Measurements from ENCODE around the gene NSRP1. TPM values are rescaled to one million over a fixed set of nuclear protein-coding genes. Genes with fewer than 3 reads are reported as not detected.

NSRP1 gene
- total and polyA plus RNA-seq, 2 of the 8 experiments (the other 6 are each of a cell fraction or from before 2014, with no cell fraction given): 6.1 to 22.4 TPM

- no peak overlapping the region for H2BK12ac ChIP-seq (ENCODE audit: low read depth, low read length)
- ChIA-PET POLR2A (ENCODE audit: partially characterized antibody) (interaction anchor here (1.0 to 1.1 kb wide), 2 partner anchors 17 to 44 kb away, joined by 3 read pairs; no protein-coding TSS in a partner anchor), CTCF (ENCODE audit: partially characterized antibody) (interaction anchor here (0.6 to 2.8 kb wide), 4 partner anchors 9 to 17 kb away, joined by 3 to 11 read pairs (median 4); partner anchors contain the start of gene SLC6A4)
- H3K4me3 ChIP-seq (ENCODE audit: extremely low read depth in 1 of 4, insufficient read depth in 2 of 4, low read depth in 3 of 4, low read length in 4 of 4): no peak overlapping the region
- no peak overlapping the region for H4K91ac ChIP-seq (replicated peaks; ENCODE audit: insufficient read length, low read length)
- H3K4me1 ChIP-seq (replicated peaks in 1 of 4; ENCODE audit: control insufficient read depth in 3 of 4, insufficient read depth in 4 of 4, low read length in 3 of 4): no peaks in the 10 kb centered on the region; a peak in 2 of 7 replicates
- H3K9me3 ChIP-seq (ENCODE audit: insufficient read depth in 2 of 2, low read depth in 1 of 2, low read length in 1 of 2): no peaks in the 10 kb centered on the region
- H3K27ac ChIP-seq (ENCODE audit: low read depth, low read length): no peak overlapping the region
- no peak overlapping the region for H2BK120ac ChIP-seq (replicated peaks; ENCODE audit: low read depth, low read length)
- no peak overlapping the region for H2AK5ac ChIP-seq (ENCODE audit: low read depth, low read length)
- no peak overlapping the region for H3K4me2 ChIP-seq (ENCODE audit: insufficient read depth in 1 of 2, low read depth in 2 of 2, low read length in 2 of 2)
- no peaks in the 10 kb centered on the region for H3K27me3 ChIP-seq (replicated peaks in 1 of 4; ENCODE audit: control insufficient read depth in 3 of 4, extremely low read depth in 1 of 4, insufficient read depth in 3 of 4, low read length in 3 of 4)
- no peak overlapping the region for H2BK15ac ChIP-seq (ENCODE audit: low read length)
- no peak overlapping the region for H3K18ac ChIP-seq (ENCODE audit: extremely low read depth, low read length)
- DNase-seq (ENCODE audit: low read depth in 1 of 2, low spot score in 2 of 2): no peak
- H3K56ac ChIP-seq (replicated peaks; ENCODE audit: insufficient read length, low read depth, low read length): no peak overlapping the region
- no peak overlapping the region for H4K5ac ChIP-seq (ENCODE audit: insufficient read length, low read depth, low read length)
- H3K23me2 ChIP-seq (ENCODE audit: low read depth, low read length): no peaks in the 10 kb centered on the region
- no peak overlapping the region for H4K8ac ChIP-seq (ENCODE audit: extremely low read depth, insufficient read depth, low read length)
- WGBS, 2 experiments (ENCODE audit: extremely low coverage in 1 of 2, insufficient coverage in 1 of 2, insufficient read length in 1 of 2, insufficient replicate concordance in 2 of 2, low coverage in 1 of 2, low lambda C conversion rate in 2 of 2, missing lambda C conversion rate in 1 of 2): 95% methylated on average over 4 of the region's 4 CpGs; no CpG with 5 or more reads in 1 of the 2 experiments
- H3K14ac ChIP-seq (ENCODE audit: insufficient read length): no peak overlapping the region
- H3K23ac ChIP-seq (ENCODE audit: insufficient read length): no peak overlapping the region
- H4K20me1 ChIP-seq (replicated peaks in 1 of 2; ENCODE audit: control insufficient read depth in 1 of 2, insufficient read depth in 2 of 2, low read length in 2 of 2): no peaks in the 10 kb centered on the region
- H3K79me2 ChIP-seq (ENCODE audit: control insufficient read depth in 1 of 2, insufficient read depth in 2 of 2, low read length in 2 of 2): no peaks in the 10 kb centered on the region
- H3K9ac ChIP-seq (replicated peaks in 1 of 4; ENCODE audit: extremely low read depth in 1 of 4, low read depth in 3 of 4, low read length in 3 of 4): no peak overlapping the region
- H2BK20ac ChIP-seq (ENCODE audit: low read length): no peak overlapping the region
- no peak overlapping the region for H2BK5ac ChIP-seq (ENCODE audit: low read depth, low read length)
- TF ChIP-seq POU5F1 (IDR thresholded peaks at IDR 0.05; ENCODE audit: low read depth, low read length) (no peak), PHF8 (conservative IDR thresholded peaks at IDR 0.05; ENCODE audit: low read depth, low read length) (no peak), SP1 (IDR thresholded peaks at IDR 0.05; ENCODE audit: low read depth, low read length) (no peak), CTCF (IDR thresholded peaks at IDR 0.05; ENCODE audit: control extremely low read depth in 1 of 3, insufficient read depth in 1 of 3, low read depth in 1 of 3, low read length in 3 of 3) (no peak), MAX (IDR thresholded peaks at IDR 0.05) (no peak)
- H3K4ac ChIP-seq (replicated peaks; ENCODE audit: insufficient read length, low read depth, low read length): no peak overlapping the region
- no peak overlapping the region for H2AFZ ChIP-seq (ENCODE audit: low read length)
- no peaks in the 10 kb centered on the region for H3K36me3 ChIP-seq (ENCODE audit: control insufficient read depth in 2 of 4, insufficient read depth in 4 of 4, low read length in 3 of 4)
- H3K79me1 ChIP-seq (ENCODE audit: low read depth, low read length): no peaks in the 10 kb centered on the region; the same call in 1 of the 2 replicates
- FAIRE-seq: no peak
Observed at GRCh38 chr17:30219315-30219714, 102.7 kb downstream of the NSRP1 start.
